Natural killer cell treated with Interleukin-12 subunit alpha and Interleukin-12 subunit beta and Interleukin-15 and Interleukin-18, amount 100 ng/mL, for 72 hours (primary cell): ENCODE results near the gene KARS1. TPM values are rescaled to one million over a fixed set of nuclear protein-coding genes. Genes with fewer than 3 reads are reported as not detected.
"Not testable (repeated sequence)": the region's sequence is repeated elsewhere in the genome, so short reads cannot be mapped to it uniquely, and the experiment has no call there.

ENCODE experiments used
- ATAC-seq, 2 donors: fragments of 150-1000 bp; cut with Tn5 transposase in 1 of 2; sonication (Bioruptor Pico), chemical (Tn5 transposase) in 1 of 2; 2 replicates each; pipeline ENCODE4 v1.10.0; 2021
- DNase-seq: peaks from one replicate; pipeline ENCODE4 v3.0.0; 2022; ENCODE audit warnings: low spot score
- H3K27ac Mint-ChIP-seq, 2 donors: 1 replicate in 1 of 2; 2 replicates in 1 of 2; pipeline ENCODE4 v1.8.0; 2022; ENCODE audit warnings: mixed read lengths in 2 of 2, mild to moderate bottlenecking in 1 of 2, moderate library complexity in 1 of 2
- H3K27me3 Mint-ChIP-seq, 2 donors: 1 replicate in 1 of 2; 2 replicates in 1 of 2; pipeline ENCODE4 v1.8.0; 2022; ENCODE audit warnings: mixed read lengths in 2 of 2
- H3K36me3 Mint-ChIP-seq: one replicate; pipeline ENCODE4 v1.8.0; 2022; ENCODE audit warnings: mixed read lengths
- H3K4me1 Mint-ChIP-seq, 2 donors: 1 replicate in 1 of 2; 2 replicates in 1 of 2; pipeline ENCODE4 v1.8.0; 2022; ENCODE audit warnings: low read depth in 2 of 2, mixed read lengths in 2 of 2, mild to moderate bottlenecking in 1 of 2
- H3K4me3 Mint-ChIP-seq: one replicate; pipeline ENCODE4 v1.8.0; 2022; ENCODE audit warnings: mixed read lengths
- H3K9me3 Mint-ChIP-seq: 2 replicates; pipeline ENCODE4 v1.8.0; 2022; ENCODE audit warnings: mixed read lengths
- total RNA-seq, 2 donors: library from RNA; stranded (reverse); gene quantifications; one replicate each; pipeline ENCODE4 v1.2.3, GENCODE V29; 2022

KARS1 gene
- total RNA-seq, 2 donors from 2014 or later = 198 to 239 TPM

GRCh38 chr16:75618780-75619179 is 28.7 kb downstream of the KARS1 start:
- H3K4me1 Mint-ChIP-seq = peaks cover 20 to 45% of the 10 kb centered on the region in 2 donors
- no peaks in the 10 kb centered on the region for H3K27me3 Mint-ChIP-seq
- DNase-seq (no peak), ATAC-seq (no peak)
- no peaks in the 10 kb centered on the region for H3K9me3 Mint-ChIP-seq
- H3K27ac Mint-ChIP-seq = no peak overlapping the region
- peaks cover 16% of the 10 kb centered on the region for H3K36me3 Mint-ChIP-seq
- peak overlapping the region; percentile 1 for H3K4me3 Mint-ChIP-seq

- Mint-ChIP-seq H3K9me3 (no peaks in the 10 kb centered on the region), H3K27me3 (no peaks in the 10 kb centered on the region), H3K4me3 (peak overlapping the region; percentile 36), H3K36me3 (peaks cover 20% of the 10 kb centered on the region), H3K4me1 (peaks cover 20 to 42% of the 10 kb centered on the region in 2 donors), H3K27ac (peak overlapping the region; percentile 17 to 74)
- DNase-seq = no peak
- ATAC-seq = no peak
Measured at GRCh38 chr16:75617121-75617520, 30.3 kb downstream of the KARS1 start.

GRCh38 chr16:75616521-75617010 is 30.9 kb downstream of the KARS1 start:
- ATAC-seq (peak; percentile 69 to 87), DNase-seq (no peak)
- H3K9me3 Mint-ChIP-seq = no peaks in the 10 kb centered on the region
- peak overlapping the region; percentile 17 to 74 for H3K27ac Mint-ChIP-seq
- peak overlapping the region; percentile 36 for H3K4me3 Mint-ChIP-seq
- H3K27me3 Mint-ChIP-seq = no peaks in the 10 kb centered on the region
- peaks cover 20% of the 10 kb centered on the region for H3K36me3 Mint-ChIP-seq
- peaks cover 18 to 37% of the 10 kb centered on the region in 2 donors for H3K4me1 Mint-ChIP-seq

GRCh38 chr16:75615619-75616018 is 31.8 kb downstream of the KARS1 start:
- ATAC-seq (no peak), DNase-seq (no peak)
- peaks cover 20% of the 10 kb centered on the region for H3K36me3 Mint-ChIP-seq
- peak overlapping the region; percentile 36 for H3K4me3 Mint-ChIP-seq
- peak overlapping the region in 1 of 2 donors; percentile 74 for H3K27ac Mint-ChIP-seq
- peaks cover 10 to 27% of the 10 kb centered on the region in 2 donors for H3K4me1 Mint-ChIP-seq
- no peaks in the 10 kb centered on the region for H3K9me3 Mint-ChIP-seq
- H3K27me3 Mint-ChIP-seq = no peaks in the 10 kb centered on the region

GRCh38 chr16:75614066-75614897 is 33.2 kb downstream of the KARS1 start:
- Mint-ChIP-seq H3K9me3 (no peaks in the 10 kb centered on the region), H3K27me3 (no peaks in the 10 kb centered on the region), H3K27ac (no peak overlapping the region), H3K36me3 (peaks cover 20% of the 10 kb centered on the region), H3K4me1 (peaks cover 4 to 20% of the 10 kb centered on the region in 2 donors), H3K4me3 (no peak overlapping the region)
- no peak for ATAC-seq
- no peak for DNase-seq

GRCh38 chr16:75606507-75606906 is 41.0 kb downstream of the KARS1 start:
- H3K4me1 Mint-ChIP-seq = no peaks in the 10 kb centered on the region
- no peak for ATAC-seq
- H3K36me3 Mint-ChIP-seq = peaks cover 22% of the 10 kb centered on the region
- no peak for DNase-seq
- no peak overlapping the region for H3K27ac Mint-ChIP-seq
- no peak overlapping the region for H3K4me3 Mint-ChIP-seq
- no peaks in the 10 kb centered on the region for H3K9me3 Mint-ChIP-seq
- H3K27me3 Mint-ChIP-seq = no peaks in the 10 kb centered on the region

- H3K27me3 Mint-ChIP-seq = no peaks in the 10 kb centered on the region
- H3K4me1 Mint-ChIP-seq = no peaks in the 10 kb centered on the region
- ATAC-seq (no peak), DNase-seq (no peak)
- H3K27ac Mint-ChIP-seq = no peak overlapping the region
- peaks cover 22% of the 10 kb centered on the region for H3K36me3 Mint-ChIP-seq
- H3K9me3 Mint-ChIP-seq = no peaks in the 10 kb centered on the region
- no peak overlapping the region for H3K4me3 Mint-ChIP-seq
Measured at GRCh38 chr16:75603241-75603640, 44.2 kb downstream of the KARS1 start.

GRCh38 chr16:75599452-75600277 is 47.8 kb downstream of the KARS1 start:
- ATAC-seq (no peak), DNase-seq (no peak)
- no peaks in the 10 kb centered on the region for H3K9me3 Mint-ChIP-seq
- H3K36me3 Mint-ChIP-seq = peaks cover 20% of the 10 kb centered on the region
- H3K4me1 Mint-ChIP-seq = peaks cover under 1 to 2% of the 10 kb centered on the region in 2 donors
- no peak overlapping the region for H3K27ac Mint-ChIP-seq
- H3K27me3 Mint-ChIP-seq = no peaks in the 10 kb centered on the region
- no peak overlapping the region for H3K4me3 Mint-ChIP-seq

GRCh38 chr16:75593825-75594820 is 53.3 kb downstream of the KARS1 start:
- ATAC-seq (peak; percentile 60 to 66), DNase-seq (no peak)
- Mint-ChIP-seq H3K36me3 (peaks cover 5% of the 10 kb centered on the region), H3K27me3 (no peaks in the 10 kb centered on the region), H3K9me3 (no peaks in the 10 kb centered on the region), H3K4me3 (no peak overlapping the region), H3K27ac (peak overlapping the region; percentile 56 to 63), H3K4me1 (peaks cover 5 to 8% of the 10 kb centered on the region in 2 donors)

- H3K4me1 Mint-ChIP-seq = peaks cover 5 to 8% of the 10 kb centered on the region in 2 donors
- peaks cover 5% of the 10 kb centered on the region for H3K36me3 Mint-ChIP-seq
- DNase-seq (no peak), ATAC-seq (no peak)
- no peaks in the 10 kb centered on the region for H3K9me3 Mint-ChIP-seq
- H3K4me3 Mint-ChIP-seq = no peak overlapping the region
- H3K27me3 Mint-ChIP-seq = no peaks in the 10 kb centered on the region
- no peak overlapping the region for H3K27ac Mint-ChIP-seq
Measured at GRCh38 chr16:75593308-75593707, 54.2 kb downstream of the KARS1 start.

- not testable (repeated sequence) for H3K36me3 Mint-ChIP-seq, ATAC-seq, H3K4me3 Mint-ChIP-seq, H3K27ac Mint-ChIP-seq, H3K9me3 Mint-ChIP-seq, H3K27me3 Mint-ChIP-seq, DNase-seq, H3K4me1 Mint-ChIP-seq
Measured at GRCh38 chr16:75591927-75592326, 55.5 kb downstream of the KARS1 start.

- DNase-seq (no peak), ATAC-seq (no peak)
- H3K27me3 Mint-ChIP-seq = no peaks in the 10 kb centered on the region
- no peaks in the 10 kb centered on the region for H3K36me3 Mint-ChIP-seq
- peaks cover 5 to 8% of the 10 kb centered on the region in 2 donors for H3K4me1 Mint-ChIP-seq
- no peaks in the 10 kb centered on the region for H3K9me3 Mint-ChIP-seq
- no peak overlapping the region for H3K4me3 Mint-ChIP-seq
- no peak overlapping the region for H3K27ac Mint-ChIP-seq
Measured at GRCh38 chr16:75590920-75591843, 56.3 kb downstream of the KARS1 start.
